IMR-90 (cell line): ENCODE measurements around the gene NR4A1.

Experiments
- CEBPB ChIP-seq: IDR thresholded peaks from 2 replicates; pipeline ENCODE4 v1.6.1; 2012; ENCODE audit warnings: low read depth, low read length, improper control_type of control experiment
- CHD1 ChIP-seq: IDR thresholded peaks from 2 replicates; pipeline ENCODE4 v1.6.1; 2012; ENCODE audit warnings: low read depth, low read length, improper control_type of control experiment
- MAFK ChIP-seq: IDR thresholded peaks from 2 replicates; pipeline ENCODE4 v1.6.1; 2012; ENCODE audit warnings: low read depth, low read length, improper control_type of control experiment
- POLR2A ChIP-seq: IDR thresholded peaks from 2 replicates; pipeline ENCODE4 v1.6.1; 2012; ENCODE audit warnings: mild to moderate bottlenecking, low read depth, low read length
- RAD21 ChIP-seq: IDR thresholded peaks from 2 replicates; pipeline ENCODE4 v1.6.1; 2012; ENCODE audit warnings: low read length, improper control_type of control experiment
- RFX5 ChIP-seq: IDR thresholded peaks from 2 replicates; pipeline ENCODE4 v1.8.0; 2012; ENCODE audit warnings: low read depth, mild to moderate bottlenecking, low read length, moderate library complexity
- SMC3 ChIP-seq: fragments of 150-350 bp; IDR thresholded peaks from 2 replicates; pipeline ENCODE4 v1.6.1; 2016; ENCODE audit warnings: low read depth, mild to moderate bottlenecking, antibody characterized with exemption, low read length, moderate library complexity
- TF ChIP-seq, protein P1 (sequence below): conservative IDR thresholded peaks from 2 replicates; pipeline ENCODE4 v1.5.1; 2012; ENCODE audit warnings: mild to moderate bottlenecking, low read depth, low read length, improper control_type of control experiment

- TF ChIP-seq, protein P1, sequence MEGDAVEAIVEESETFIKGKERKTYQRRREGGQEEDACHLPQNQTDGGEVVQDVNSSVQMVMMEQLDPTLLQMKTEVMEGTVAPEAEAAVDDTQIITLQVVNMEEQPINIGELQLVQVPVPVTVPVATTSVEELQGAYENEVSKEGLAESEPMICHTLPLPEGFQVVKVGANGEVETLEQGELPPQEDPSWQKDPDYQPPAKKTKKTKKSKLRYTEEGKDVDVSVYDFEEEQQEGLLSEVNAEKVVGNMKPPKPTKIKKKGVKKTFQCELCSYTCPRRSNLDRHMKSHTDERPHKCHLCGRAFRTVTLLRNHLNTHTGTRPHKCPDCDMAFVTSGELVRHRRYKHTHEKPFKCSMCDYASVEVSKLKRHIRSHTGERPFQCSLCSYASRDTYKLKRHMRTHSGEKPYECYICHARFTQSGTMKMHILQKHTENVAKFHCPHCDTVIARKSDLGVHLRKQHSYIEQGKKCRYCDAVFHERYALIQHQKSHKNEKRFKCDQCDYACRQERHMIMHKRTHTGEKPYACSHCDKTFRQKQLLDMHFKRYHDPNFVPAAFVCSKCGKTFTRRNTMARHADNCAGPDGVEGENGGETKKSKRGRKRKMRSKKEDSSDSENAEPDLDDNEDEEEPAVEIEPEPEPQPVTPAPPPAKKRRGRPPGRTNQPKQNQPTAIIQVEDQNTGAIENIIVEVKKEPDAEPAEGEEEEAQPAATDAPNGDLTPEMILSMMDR, result no peak
- TF ChIP-seq POLR2A (no peak), CEBPB (no peak), RFX5 (no peak), MAFK (no peak), SMC3 (no peak), CHD1 (no peak), RAD21 (no peak)
Observed at GRCh38 chr12:52003016-52003550, 48.2 kb upstream of the NR4A1 start.
